Vagina (tissue), 2 donors: ENCODE results near the gene SSH3. TPM values are rescaled to one million over a fixed set of nuclear protein-coding genes. Genes with fewer than 3 reads are reported as not detected.

Experiments used
- DNase-seq, 2 donors: peaks; one replicate each; pipeline ENCODE4 v3.0.0-alpha.2; 2017; ENCODE audit errors: extremely low spot score in 2 of 2
- H3K27ac ChIP-seq: fragments of 200-600 bp; sonication (generic); one replicate; pipeline ENCODE4 v1.5.1; 2019
- H3K27me3 ChIP-seq: fragments of 200-600 bp; sonication (generic); one replicate; pipeline ENCODE4 v1.5.1; 2019
- H3K36me3 ChIP-seq, 2 donors: fragments of 200-600 bp; sonication (generic); one replicate each; pipeline ENCODE4 v1.5.1; 2017 to 2019
- H3K4me1 ChIP-seq: fragments of 200-600 bp; sonication (generic); one replicate; pipeline ENCODE4 v1.5.1; 2019
- H3K4me3 ChIP-seq, 2 donors: fragments of 200-600 bp; sonication (generic); 1 replicate in 1 of 2; 2 replicates in 1 of 2; pipeline ENCODE4 v1.5.1; 2016 to 2019
- H3K9me3 ChIP-seq: fragments of 200-600 bp; sonication (generic); one replicate; pipeline ENCODE4 v1.5.1; 2019
- CTCF ChIP-seq, 3 experiments: fragments of 450-650 bp in 2 of 3; fragments of 200-600 bp in 1 of 3; sonication (generic) in 1 of 3; IDR thresholded peaks; one replicate each; pipeline ENCODE4 v1.5.1; 2017 to 2019; ENCODE audit warnings: antibody characterized with exemption in 3 of 3, mild to moderate bottlenecking in 2 of 3, moderate library complexity in 2 of 3
- POLR2A ChIP-seq, 2 donors: fragments of 450-650 bp; IDR thresholded peaks; one replicate each; pipeline ENCODE4 v1.6.1; 2017; ENCODE audit warnings: antibody characterized with exemption in 2 of 2, mild to moderate bottlenecking in 2 of 2, moderate library complexity in 2 of 2
- POLR2AphosphoS5 ChIP-seq, 2 donors: sonication (generic); formaldehyde crosslinking; IDR thresholded peaks; one replicate each; pipeline ENCODE4 v1.9.0; 2017; ENCODE audit warnings: antibody characterized with exemption in 2 of 2, mild to moderate bottlenecking in 2 of 2, low read depth in 1 of 2; ENCODE audit not compliant: insufficient read depth in 1 of 2
- intact Hi-C: fragments of 100-400 bp; cut with DNase I; formaldehyde crosslinking; loops from one replicate; pipeline ENCODE4 v1.15.1; 2023
- total RNA-seq: library from RNA; depleted of rRNA; stranded (reverse); fragments of >200 nt; gene quantifications from one replicate; pipeline ENCODE4 v1.2.3, GENCODE V29; 2016

The SSH3 gene
- total RNA-seq, 1 donor from 2014 or later, result 98.0 TPM

GRCh38 chr11:67309166-67309565 is 5.8 kb downstream of the SSH3 start:
- no peak overlapping the region for H3K27ac ChIP-seq
- no peak overlapping the region for H3K4me3 ChIP-seq
- peaks cover 42% of the 10 kb centered on the region for H3K4me1 ChIP-seq
- H3K27me3 ChIP-seq, result no peaks in the 10 kb centered on the region
- no peak for DNase-seq
- intact Hi-C loops, result no loop called here
- H3K36me3 ChIP-seq, result peaks cover 0 to 9% of the 10 kb centered on the region in 2 donors
- no peak for TF ChIP-seq CTCF (IDR thresholded peaks at IDR 0.05)
- TF ChIP-seq POLR2A (IDR thresholded peaks at IDR 0.05), result no peak
- no peak for TF ChIP-seq POLR2AphosphoS5 (IDR thresholded peaks at IDR 0.05; ENCODE audit: insufficient read depth in 1 of 2, low read depth in 1 of 2)
- no peaks in the 10 kb centered on the region for H3K9me3 ChIP-seq

GRCh38 chr11:67309661-67310061 is 6.3 kb downstream of the SSH3 start:
- TF ChIP-seq POLR2A (IDR thresholded peaks at IDR 0.05) (no peak), CTCF (IDR thresholded peaks at IDR 0.05) (no peak), POLR2AphosphoS5 (IDR thresholded peaks at IDR 0.05; ENCODE audit: insufficient read depth in 1 of 2, low read depth in 1 of 2) (no peak)
- no peak for DNase-seq
- intact Hi-C loops, result no loop called here
- Histone ChIP-seq H3K4me3 (no peak overlapping the region), H3K27ac (no peak overlapping the region), H3K4me1 (peaks cover 37% of the 10 kb centered on the region), H3K27me3 (no peaks in the 10 kb centered on the region), H3K36me3 (peaks cover 0 to 9% of the 10 kb centered on the region in 2 donors), H3K9me3 (no peaks in the 10 kb centered on the region)

GRCh38 chr11:67310246-67311050 is 7.1 kb downstream of the SSH3 start:
- no peak overlapping the region for H3K4me3 ChIP-seq
- intact Hi-C loops, result no loop called here
- peak in 1 of 2 donors; percentile 86 for DNase-seq
- peaks cover 29% of the 10 kb centered on the region for H3K4me1 ChIP-seq
- no peaks in the 10 kb centered on the region for H3K9me3 ChIP-seq
- H3K36me3 ChIP-seq, result peaks cover 0 to 9% of the 10 kb centered on the region in 2 donors
- TF ChIP-seq POLR2AphosphoS5 (IDR thresholded peaks at IDR 0.05; ENCODE audit: insufficient read depth in 1 of 2, low read depth in 1 of 2) (peak in 1 of 2 donors; percentile 18), POLR2A (IDR thresholded peaks at IDR 0.05) (no peak), CTCF (IDR thresholded peaks at IDR 0.05) (no peak)
- H3K27me3 ChIP-seq, result no peaks in the 10 kb centered on the region
- H3K27ac ChIP-seq, result peak overlapping the region; percentile 69

- peaks cover 27% of the 10 kb centered on the region for H3K4me1 ChIP-seq
- intact Hi-C loops, result no loop called here
- H3K4me3 ChIP-seq, result peak overlapping the region in 1 of 2 donors; percentile 7
- H3K9me3 ChIP-seq, result no peaks in the 10 kb centered on the region
- no peaks in the 10 kb centered on the region for H3K27me3 ChIP-seq
- TF ChIP-seq POLR2A (IDR thresholded peaks at IDR 0.05) (no peak), CTCF (IDR thresholded peaks at IDR 0.05) (no peak), POLR2AphosphoS5 (IDR thresholded peaks at IDR 0.05; ENCODE audit: insufficient read depth in 1 of 2, low read depth in 1 of 2) (no peak)
- H3K36me3 ChIP-seq, result peaks cover 0 to 9% of the 10 kb centered on the region in 2 donors
- DNase-seq, result no peak
- peak overlapping the region; percentile 87 for H3K27ac ChIP-seq
Measured at GRCh38 chr11:67311051-67311555, 7.8 kb downstream of the SSH3 start.

GRCh38 chr11:67311556-67312082 is 8.3 kb downstream of the SSH3 start:
- TF ChIP-seq POLR2A (IDR thresholded peaks at IDR 0.05) (no peak), CTCF (IDR thresholded peaks at IDR 0.05) (no peak), POLR2AphosphoS5 (IDR thresholded peaks at IDR 0.05; ENCODE audit: insufficient read depth in 1 of 2, low read depth in 1 of 2) (no peak)
- no peaks in the 10 kb centered on the region for H3K9me3 ChIP-seq
- no peaks in the 10 kb centered on the region for H3K27me3 ChIP-seq
- no peak for DNase-seq
- peak overlapping the region in 1 of 2 donors; percentile 7 for H3K4me3 ChIP-seq
- peaks cover 0 to 9% of the 10 kb centered on the region in 2 donors for H3K36me3 ChIP-seq
- H3K4me1 ChIP-seq, result peaks cover 30% of the 10 kb centered on the region
- intact Hi-C loops, result no loop called here
- H3K27ac ChIP-seq, result peak overlapping the region; percentile 87
